HG03175 (cell line): ENCODE measurements around the gene TAF13.
"Not testable (repeated sequence)": the region's sequence is repeated elsewhere in the genome, so short reads cannot be mapped to it uniquely, and the experiment has no call there.

Source experiments
- ATAC-seq: cut with Tn5 transposase; IDR thresholded peaks from one replicate; pipeline ENCODE4 v1.9.1; 2021; ENCODE audit warnings: mild to moderate bottlenecking, moderate library complexity; ENCODE audit not compliant: unreplicated experiment

Gene TAF13

GRCh38 chr1:109094377-109094803 is 18.6 kb upstream of the TAF13 start:
- no peak for ATAC-seq

- no peak for ATAC-seq
These were observed 16.0 kb upstream of the TAF13 start for GRCh38 chr1:109091839-109092193.

GRCh38 chr1:109091078-109091838 is 15.5 kb upstream of the TAF13 start:
- ATAC-seq = peak; percentile 58

GRCh38 chr1:109090196-109091077 is 14.6 kb upstream of the TAF13 start, which contains the start of gene TMEM167B:
TSS of gene TMEM167B (plus strand) at chr1:109090764. CDS start at chr1:109090873, 109 bp downstream.
- peak; percentile 94 for ATAC-seq

GRCh38 chr1:109089242-109090015 is 13.6 kb upstream of the TAF13 start:
- ATAC-seq = no peak

GRCh38 chr1:109084563-109085517 is 9.0 kb upstream of the TAF13 start:
- ATAC-seq = no peak

GRCh38 chr1:109083923-109084322 is 8.1 kb upstream of the TAF13 start:
- ATAC-seq = no peak

GRCh38 chr1:109083501-109083900 is 7.7 kb upstream of the TAF13 start:
- no peak for ATAC-seq

- no peak for ATAC-seq
These were observed 4.8 kb upstream of the TAF13 start for GRCh38 chr1:109080441-109081082.

- no peak for ATAC-seq
These were observed 3.4 kb upstream of the TAF13 start for GRCh38 chr1:109079240-109079622.

- ATAC-seq = no peak
These were observed 2.5 kb upstream of the TAF13 start for GRCh38 chr1:109078317-109078716.

- ATAC-seq = no peak
These were observed 6.5 kb downstream of the TAF13 start for GRCh38 chr1:109069294-109069693.

- no peak for ATAC-seq
These were observed 7.9 kb downstream of the TAF13 start for GRCh38 chr1:109067883-109068282.

- no peak for ATAC-seq
These were observed 10.7 kb downstream of the TAF13 start for GRCh38 chr1:109065137-109065536.

- no peak for ATAC-seq
These were observed 14.6 kb downstream of the TAF13 start for GRCh38 chr1:109061183-109061582.

- ATAC-seq = no peak
These were observed 15.1 kb downstream of the TAF13 start for GRCh38 chr1:109060707-109061106.

GRCh38 chr1:109059026-109059425 is 16.8 kb downstream of the TAF13 start:
- ATAC-seq = no peak

GRCh38 chr1:109056064-109056463 is 19.7 kb downstream of the TAF13 start:
- no peak for ATAC-seq

- not testable (repeated sequence) for ATAC-seq
These were observed 23.7 kb downstream of the TAF13 start for GRCh38 chr1:109052145-109052544.
